Caco-2 (cell line): Measurements from ENCODE around the gene ST6GAL1. TPM values are rescaled to one million over a fixed set of nuclear protein-coding genes. Genes with fewer than 3 reads are reported as not detected.

Source experiments
- BruUV-seq: library from RNA; stranded (reverse); fragments of 400-500 nt; replicated peaks from 2 replicates; lab custom pipeline; 2021; lab: Mats Ljungman, UMichigan
- CTCF ChIA-PET: fragments of 300-600 bp; sonication (Branson Sonifier 250); formaldehyde crosslinking; loops from one replicate; lab custom pipeline; 2022; ENCODE audit warnings: antibody characterized with exemption; lab: Charles Lee
- POLR2A ChIA-PET: fragments of 300-600 bp; sonication (Branson Sonifier 250); formaldehyde crosslinking; loops from one replicate; lab custom pipeline; 2022; ENCODE audit warnings: antibody characterized with exemption; lab: Charles Lee
- DNase-seq, 2 experiments: peaks; one replicate each; pipeline versions ENCODE4 v3.0.0 to v3.0.0-alpha.2; 2020 to 2022
- H3K27me3 ChIP-seq: replicated peaks from 2 replicates; pipeline ENCODE4 v1.6.0; 2011; ENCODE audit warnings: low read length; ENCODE audit not compliant: control insufficient read depth, insufficient read depth
- H3K36me3 ChIP-seq: 2 replicates; pipeline ENCODE4 v1.5.1; 2011; ENCODE audit warnings: low read length; ENCODE audit not compliant: control insufficient read depth, insufficient read depth
- H3K4me1 ChIP-seq: fragments of 250-450 bp; sonication (Bioruptor Pico); 2 replicates; pipeline ENCODE4 v1.5.1; 2020; ENCODE audit warnings: mild to moderate bottlenecking
- H3K4me3 ChIP-seq: 2 replicates; pipeline ENCODE4 v1.5.1; 2011; ENCODE audit warnings: low read depth, mild to moderate bottlenecking, control low read depth, low read length
- H3K9me3 ChIP-seq: fragments of 250-450 bp; sonication (Bioruptor Pico); 2 replicates; pipeline ENCODE4 v1.5.1; 2020; ENCODE audit warnings: mild to moderate bottlenecking, moderate library complexity
- H3K27ac Mint-ChIP-seq: one replicate; pipeline ENCODE4 v1.8.0; 2022; ENCODE audit warnings: mixed read lengths; ENCODE audit not compliant: unreplicated experiment
- H3K27me3 Mint-ChIP-seq: one replicate; pipeline ENCODE4 v1.8.0; 2022; ENCODE audit warnings: mixed read lengths; ENCODE audit not compliant: insufficient read depth, unreplicated experiment
- H3K36me3 Mint-ChIP-seq: one replicate; pipeline ENCODE4 v1.8.0; 2022; ENCODE audit warnings: mild to moderate bottlenecking, mixed read lengths; ENCODE audit not compliant: insufficient read depth, unreplicated experiment
- H3K4me1 Mint-ChIP-seq: one replicate; pipeline ENCODE4 v1.8.0; 2022; ENCODE audit warnings: low read depth, mixed read lengths; ENCODE audit not compliant: unreplicated experiment
- H3K4me3 Mint-ChIP-seq: one replicate; pipeline ENCODE4 v1.8.0; 2022; ENCODE audit warnings: mild to moderate bottlenecking, moderate library complexity, mixed read lengths; ENCODE audit not compliant: unreplicated experiment
- H3K9me3 Mint-ChIP-seq: one replicate; pipeline ENCODE4 v1.8.0; 2022; ENCODE audit warnings: mixed read lengths; ENCODE audit not compliant: unreplicated experiment
- intact Hi-C: fragments of 100-400 bp; cut with micrococcal nuclease; formaldehyde crosslinking; loops from one replicate; pipeline ENCODE4 v1.10.0; 2022; ENCODE audit not compliant: unreplicated experiment
- total RNA-seq: library from RNA; stranded (reverse); gene quantifications from 2 replicates; pipeline ENCODE4 v1.2.3, GENCODE V29; 2022
- TF ChIP-seq, protein P1 (sequence below), 2 experiments: fragments of 200-600 bp in 1 of 2; IDR thresholded peaks; 1 replicate in 1 of 2; 2 replicates in 1 of 2; pipeline versions ENCODE4 v1.5.1 to v1.8.0; 2011 to 2022; ENCODE audit warnings: antibody characterized with exemption in 1 of 2, control low read depth in 1 of 2, inconsistent platforms in 1 of 2, low read depth in 1 of 2, low read length in 1 of 2, mild to moderate bottlenecking in 1 of 2, moderate library complexity in 1 of 2; ENCODE audit not compliant: insufficient read depth in 1 of 2, severe bottlenecking in 1 of 2, unreplicated experiment in 1 of 2

Gene ST6GAL1
- total RNA-seq, 1 experiment from 2014 or later = 34.6 TPM

DNA sequence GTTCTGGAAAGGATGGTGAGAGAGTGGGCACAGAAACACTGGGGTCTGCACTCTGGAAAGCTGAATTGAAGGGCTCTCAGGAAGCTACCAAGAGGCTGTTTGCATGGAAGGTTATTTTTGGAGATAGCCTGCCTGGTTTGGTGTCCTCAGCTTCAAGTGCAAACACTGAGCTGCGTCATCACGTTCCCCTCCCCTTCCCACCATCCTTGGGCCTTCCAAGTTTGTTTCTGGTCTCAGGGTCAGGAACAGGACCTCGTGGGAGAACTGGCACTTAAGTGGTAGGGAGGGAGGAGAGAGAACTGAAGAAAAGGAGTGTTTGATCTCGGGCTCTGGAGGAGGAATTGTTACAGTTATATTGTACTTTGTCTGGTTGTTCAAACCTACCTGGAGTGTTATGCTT, 10.6 kb downstream of the ST6GAL1 start:
- H3K27me3 ChIP-seq = no peaks in the 10 kb centered on the region
- POLR2A ChIA-PET = no interaction called here
- no peaks in the 10 kb centered on the region for H3K36me3 Mint-ChIP-seq
- H3K36me3 ChIP-seq = no peaks in the 10 kb centered on the region
- H3K9me3 ChIP-seq = no peaks in the 10 kb centered on the region
- intact Hi-C loops = no loop called here
- peaks cover 6% of the 10 kb centered on the region for H3K4me1 Mint-ChIP-seq
- DNase-seq = no peak
- H3K4me1 ChIP-seq = no peaks in the 10 kb centered on the region
- H3K27ac Mint-ChIP-seq = no peak overlapping the region
- CTCF ChIA-PET = interaction anchor here (0.6 kb wide), 1 partner anchor 119 kb away, joined by 4 read pairs; no protein-coding TSS in a partner anchor
- no TSS peak for BruUV-seq
- no peaks in the 10 kb centered on the region for H3K27me3 Mint-ChIP-seq
- TF ChIP-seq, protein P1, sequence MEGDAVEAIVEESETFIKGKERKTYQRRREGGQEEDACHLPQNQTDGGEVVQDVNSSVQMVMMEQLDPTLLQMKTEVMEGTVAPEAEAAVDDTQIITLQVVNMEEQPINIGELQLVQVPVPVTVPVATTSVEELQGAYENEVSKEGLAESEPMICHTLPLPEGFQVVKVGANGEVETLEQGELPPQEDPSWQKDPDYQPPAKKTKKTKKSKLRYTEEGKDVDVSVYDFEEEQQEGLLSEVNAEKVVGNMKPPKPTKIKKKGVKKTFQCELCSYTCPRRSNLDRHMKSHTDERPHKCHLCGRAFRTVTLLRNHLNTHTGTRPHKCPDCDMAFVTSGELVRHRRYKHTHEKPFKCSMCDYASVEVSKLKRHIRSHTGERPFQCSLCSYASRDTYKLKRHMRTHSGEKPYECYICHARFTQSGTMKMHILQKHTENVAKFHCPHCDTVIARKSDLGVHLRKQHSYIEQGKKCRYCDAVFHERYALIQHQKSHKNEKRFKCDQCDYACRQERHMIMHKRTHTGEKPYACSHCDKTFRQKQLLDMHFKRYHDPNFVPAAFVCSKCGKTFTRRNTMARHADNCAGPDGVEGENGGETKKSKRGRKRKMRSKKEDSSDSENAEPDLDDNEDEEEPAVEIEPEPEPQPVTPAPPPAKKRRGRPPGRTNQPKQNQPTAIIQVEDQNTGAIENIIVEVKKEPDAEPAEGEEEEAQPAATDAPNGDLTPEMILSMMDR (IDR thresholded peaks at IDR 0.05; ENCODE audit: insufficient read depth in 1 of 2, low read depth in 1 of 2, low read length in 1 of 2, severe bottlenecking in 1 of 2, unreplicated experiment in 1 of 2) = no peak
- H3K4me3 ChIP-seq = no peak overlapping the region
- no peak overlapping the region for H3K4me3 Mint-ChIP-seq
- peaks cover 9% of the 10 kb centered on the region for H3K9me3 Mint-ChIP-seq

DNA sequence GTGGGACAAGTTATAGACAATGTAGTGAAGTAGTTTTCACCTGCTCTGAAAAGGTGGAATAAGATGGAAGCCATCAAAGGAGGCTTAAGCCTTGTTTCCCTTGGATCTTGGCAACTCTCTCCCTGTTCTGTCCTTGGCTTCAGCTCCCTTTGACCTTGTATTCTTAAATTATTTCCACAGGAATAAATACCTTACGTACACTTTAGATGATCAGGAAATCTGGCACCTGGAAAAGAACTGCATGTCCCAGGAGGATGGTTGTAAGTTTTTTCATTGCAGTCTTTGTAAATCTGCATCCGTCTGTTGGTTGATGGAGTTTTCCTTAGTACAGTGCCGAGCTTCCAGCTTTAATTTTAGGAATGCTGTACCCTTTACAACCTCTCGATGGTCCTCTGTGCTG, 11.8 kb downstream of the ST6GAL1 start:
- ChIA-PET CTCF (interaction anchor here (1.0 kb wide), 1 partner anchor 208 kb away, joined by 3 read pairs; no protein-coding TSS in a partner anchor), POLR2A (no interaction called here)
- H3K4me1 ChIP-seq = no peaks in the 10 kb centered on the region
- intact Hi-C loops = no loop called here
- Mint-ChIP-seq H3K9me3 (peaks cover 9% of the 10 kb centered on the region), H3K4me1 (peaks cover 6% of the 10 kb centered on the region), H3K27ac (no peak overlapping the region), H3K27me3 (no peaks in the 10 kb centered on the region), H3K4me3 (no peak overlapping the region), H3K36me3 (no peaks in the 10 kb centered on the region)
- TF ChIP-seq, protein P1 (IDR thresholded peaks at IDR 0.05; ENCODE audit: insufficient read depth in 1 of 2, low read depth in 1 of 2, low read length in 1 of 2, severe bottlenecking in 1 of 2, unreplicated experiment in 1 of 2) = no peak
- H3K36me3 ChIP-seq = no peaks in the 10 kb centered on the region
- BruUV-seq = no TSS peak
- DNase-seq = no peak
- no peaks in the 10 kb centered on the region for H3K27me3 ChIP-seq
- H3K9me3 ChIP-seq = no peaks in the 10 kb centered on the region
- H3K4me3 ChIP-seq = no peak overlapping the region

DNA sequence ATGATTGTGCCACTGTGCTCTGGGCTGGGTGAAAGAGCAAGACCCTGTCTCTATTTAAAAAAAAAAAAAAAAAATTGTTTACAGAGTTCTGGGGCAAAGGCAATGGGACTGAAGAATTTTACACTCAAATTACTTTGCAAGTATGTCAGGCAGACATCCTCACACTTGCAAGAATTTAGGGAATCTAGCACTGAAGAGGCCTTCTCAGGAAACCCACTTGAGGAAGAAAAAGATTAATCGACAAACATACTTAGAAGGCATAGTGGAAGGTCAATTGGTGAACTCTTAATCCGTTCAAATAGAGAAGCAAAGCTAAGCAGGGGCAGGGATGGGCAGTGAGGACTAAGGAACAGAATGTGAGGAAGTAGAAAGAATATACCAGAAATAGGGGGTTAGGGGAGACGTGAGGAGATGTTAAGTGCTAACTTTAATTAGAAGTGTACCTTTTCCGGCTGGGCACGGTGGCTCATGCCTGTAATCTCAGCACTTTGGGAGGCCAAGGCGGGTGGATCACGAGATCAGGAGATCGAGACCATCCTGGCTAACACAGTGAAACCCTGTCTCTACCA, 15.0 kb downstream of the ST6GAL1 start:
- H3K36me3 ChIP-seq = no peaks in the 10 kb centered on the region
- intact Hi-C loops = no loop called here
- Mint-ChIP-seq H3K4me3 (no peak overlapping the region), H3K36me3 (no peaks in the 10 kb centered on the region), H3K27me3 (no peaks in the 10 kb centered on the region), H3K4me1 (peaks cover 6% of the 10 kb centered on the region), H3K27ac (no peak overlapping the region), H3K9me3 (peaks cover 9% of the 10 kb centered on the region)
- DNase-seq = no peak
- no peak overlapping the region for H3K4me3 ChIP-seq
- H3K27me3 ChIP-seq = no peaks in the 10 kb centered on the region
- ChIA-PET CTCF (interaction anchor here (1.0 kb wide), 1 partner anchor 220 kb away, joined by 4 read pairs; no protein-coding TSS in a partner anchor), POLR2A (no interaction called here)
- TF ChIP-seq, protein P1 (IDR thresholded peaks at IDR 0.05; ENCODE audit: insufficient read depth in 1 of 2, low read depth in 1 of 2, low read length in 1 of 2, severe bottlenecking in 1 of 2, unreplicated experiment in 1 of 2) = no peak
- no peaks in the 10 kb centered on the region for H3K4me1 ChIP-seq
- H3K9me3 ChIP-seq = no peaks in the 10 kb centered on the region
- no TSS peak for BruUV-seq
